DMS114 treated with DMSO at 0.1 percent for 48 hours (cell line): ENCODE measurements around the gene HAPSTR1.

ENCODE experiments used
- DNase-seq: peaks from one replicate; lab custom pipeline; 2025; ENCODE audit not compliant: unreplicated experiment; lab: John Stamatoyannopoulos, UW

HAPSTR1 gene

GRCh38 chr16:9119795-9120194, 28.4 kb downstream of the HAPSTR1 start:
- no peak for DNase-seq

- DNase-seq, result no peak
Observed at GRCh38 chr16:9122342-9122741, 30.9 kb downstream of the HAPSTR1 start.

DNA sequence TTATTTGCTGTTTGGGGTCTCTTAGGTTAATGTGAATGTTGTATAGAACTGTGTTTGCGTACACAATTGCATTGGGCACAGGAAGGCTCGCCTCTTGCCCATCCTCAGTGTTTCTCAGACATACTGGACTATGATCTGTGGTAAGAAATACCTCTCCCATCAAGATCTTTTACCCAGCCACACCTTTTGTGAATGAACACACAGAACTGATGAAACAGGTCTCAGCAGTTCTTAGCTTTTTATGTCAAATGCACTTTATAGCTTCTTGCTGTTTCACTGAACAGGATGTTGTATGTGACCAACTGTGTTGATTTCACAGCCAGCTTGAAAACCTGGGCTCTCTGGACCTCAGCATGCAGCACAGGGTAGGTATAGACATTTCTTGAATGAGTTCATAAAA, 31.5 kb downstream of the HAPSTR1 start:
- DNase-seq, result no peak

- DNase-seq, result no peak
Observed at GRCh38 chr16:9123401-9123800, 32.0 kb downstream of the HAPSTR1 start.

DNA sequence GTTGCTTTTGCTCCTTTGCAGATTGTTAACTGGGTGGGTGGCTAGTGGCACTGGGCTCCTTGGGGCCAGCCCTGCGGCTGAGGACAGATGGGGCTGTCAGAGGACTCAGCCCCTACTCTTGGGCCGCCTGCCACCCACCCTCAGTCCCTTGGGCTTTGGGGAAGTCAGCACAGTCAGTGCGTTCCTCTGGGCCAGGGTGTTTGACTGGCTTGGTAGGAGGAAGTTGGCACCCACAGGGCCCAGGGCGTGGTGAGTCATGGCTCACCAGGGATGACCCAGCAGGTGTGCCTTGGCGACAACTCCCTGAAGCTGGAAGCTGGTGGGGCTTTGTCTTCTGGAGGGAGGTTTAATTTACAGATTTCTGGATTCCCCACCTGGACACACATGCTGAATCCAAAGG, 32.4 kb downstream of the HAPSTR1 start:
- no peak for DNase-seq

- no peak for DNase-seq
Observed at GRCh38 chr16:9124444-9124843, 33.0 kb downstream of the HAPSTR1 start.

DNA sequence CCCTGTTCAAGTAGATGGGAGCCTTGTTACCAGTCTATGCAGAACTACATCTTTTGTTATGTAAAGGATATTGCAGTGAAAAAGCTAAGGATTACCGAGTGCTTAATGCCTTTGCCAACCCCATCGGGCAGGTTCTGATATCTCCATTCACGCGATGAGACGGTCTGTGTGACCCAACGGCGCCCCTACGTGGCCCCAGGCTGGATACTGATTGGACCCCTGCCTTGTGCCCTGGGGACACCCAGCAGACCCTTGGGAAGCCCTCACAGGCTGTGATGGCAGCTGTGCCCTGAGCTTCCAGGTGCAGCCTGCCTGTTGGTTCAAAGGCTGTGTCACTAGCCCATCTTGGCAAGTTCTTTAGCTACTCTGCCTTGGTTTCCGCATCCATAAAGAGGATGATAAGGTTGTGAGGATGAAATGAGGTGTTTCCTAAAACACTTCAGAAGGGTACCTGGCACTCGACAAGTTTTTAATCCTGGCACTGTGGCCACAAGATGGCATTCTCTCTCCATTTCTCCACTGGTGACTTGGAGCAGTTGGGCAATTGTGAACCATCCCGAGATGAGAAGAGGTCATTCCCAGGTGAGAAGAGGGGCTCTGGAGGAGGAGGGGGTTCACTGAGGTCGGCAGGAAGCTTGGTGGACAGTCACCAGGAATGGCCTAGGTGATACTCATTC, 33.6 kb downstream of the HAPSTR1 start:
- DNase-seq, result no peak

DNA sequence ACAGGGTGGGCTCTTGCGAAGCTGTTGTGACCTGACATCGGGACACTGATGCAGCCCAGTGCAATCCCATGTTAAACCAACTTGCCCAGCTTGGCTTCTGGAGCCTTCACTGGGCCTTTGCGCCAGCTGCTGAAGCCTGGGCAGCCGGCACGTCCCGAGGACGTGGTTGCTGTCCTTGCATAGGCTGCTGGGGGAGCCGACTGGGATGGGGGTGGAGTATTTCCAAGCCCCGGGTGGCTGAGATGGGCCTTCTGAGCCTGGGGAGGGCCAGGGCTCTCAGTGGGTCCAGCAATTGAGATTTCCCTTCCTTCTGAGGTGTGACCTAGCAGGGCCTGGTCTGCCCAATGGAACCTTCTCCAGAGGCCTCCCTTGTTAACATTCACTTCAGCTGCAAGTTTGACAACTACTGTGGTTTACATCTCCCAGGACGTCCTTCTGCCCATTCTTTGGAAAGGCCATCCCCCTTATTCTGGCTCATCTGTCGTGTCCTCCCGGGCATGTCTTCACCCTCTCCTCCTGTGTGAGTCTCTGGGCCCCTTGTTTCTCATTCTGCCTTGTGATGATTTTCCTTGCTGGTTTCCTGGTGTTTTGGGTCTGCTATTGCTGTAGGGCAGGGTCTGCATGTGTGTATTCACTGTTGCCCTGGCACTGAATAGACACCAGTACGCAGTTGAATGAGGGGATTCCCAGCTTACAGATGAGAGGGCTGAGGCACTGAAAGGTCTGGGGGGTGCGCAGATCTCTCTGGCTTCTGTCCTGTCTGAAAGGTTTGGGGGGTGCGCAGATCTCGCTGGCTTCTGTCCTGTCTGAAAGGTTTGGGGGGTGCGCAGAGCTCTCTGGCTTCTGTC, 34.4 kb downstream of the HAPSTR1 start:
- DNase-seq, result no peak

DNA sequence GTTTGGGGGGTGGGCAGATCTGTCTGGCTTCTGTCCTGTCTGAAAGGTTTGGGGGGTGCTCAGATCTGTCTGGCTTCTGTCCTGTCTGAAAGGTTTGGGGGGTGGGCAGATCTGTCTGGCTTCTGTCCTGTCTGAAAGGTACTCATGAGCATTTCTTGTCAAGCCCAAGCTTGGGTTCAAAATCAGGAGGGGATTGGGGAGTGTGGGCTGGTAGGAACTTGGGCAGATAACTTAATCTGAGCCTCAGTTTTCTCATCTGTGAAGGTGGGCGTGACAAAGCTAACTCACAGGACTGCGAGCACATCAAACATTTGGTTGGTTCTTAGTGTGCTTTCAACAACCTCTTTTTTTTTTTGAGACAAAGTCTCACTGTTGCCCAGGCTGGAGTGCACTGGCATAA, 35.2 kb downstream of the HAPSTR1 start:
- no peak for DNase-seq

- DNase-seq, result no peak
Observed at GRCh38 chr16:9128346-9129342, 37.2 kb downstream of the HAPSTR1 start.

DNA sequence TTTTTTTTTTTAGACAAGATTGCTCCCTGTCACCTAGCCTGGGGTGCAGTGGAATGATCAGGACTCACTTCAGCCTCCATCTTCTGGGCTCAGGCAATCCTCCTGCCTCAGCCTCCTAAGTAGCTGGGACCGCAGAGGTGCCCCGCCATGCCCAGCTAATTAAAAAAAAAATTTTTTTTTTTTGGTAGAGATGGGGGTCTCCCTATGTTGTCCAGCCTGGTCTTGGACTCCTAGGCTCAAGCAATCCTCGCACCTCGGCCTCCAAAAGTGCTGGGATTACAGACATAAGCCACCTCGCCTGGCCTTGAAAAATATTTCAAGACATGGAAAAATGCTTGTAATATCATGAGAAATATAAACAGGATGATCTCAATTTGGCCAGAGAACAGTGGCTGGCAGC, 42.9 kb downstream of the HAPSTR1 start:
- no peak for DNase-seq

- DNase-seq, result peak; percentile 16
Observed at GRCh38 chr16:9134739-9135138, 43.3 kb downstream of the HAPSTR1 start.

DNA sequence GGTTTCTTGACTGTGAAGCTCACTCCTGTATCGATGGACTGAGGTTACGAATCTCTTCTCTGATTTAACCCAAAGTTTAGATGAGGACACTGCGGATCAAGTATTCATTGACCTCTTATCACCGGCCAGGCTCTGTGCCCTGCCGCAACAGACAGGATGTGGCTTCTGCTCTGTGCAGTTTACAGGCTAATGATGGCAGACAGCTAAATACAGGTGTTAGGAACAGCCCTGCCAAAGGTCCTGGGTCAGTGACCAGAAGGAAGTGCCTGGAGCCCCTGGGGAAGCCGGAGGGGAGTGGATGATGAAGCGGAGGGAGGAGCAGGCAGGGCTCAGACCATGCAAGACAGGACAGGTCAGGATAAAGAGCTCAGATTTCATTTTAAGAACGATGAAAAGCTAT, 44.4 kb downstream of the HAPSTR1 start:
- DNase-seq, result no peak

DNA sequence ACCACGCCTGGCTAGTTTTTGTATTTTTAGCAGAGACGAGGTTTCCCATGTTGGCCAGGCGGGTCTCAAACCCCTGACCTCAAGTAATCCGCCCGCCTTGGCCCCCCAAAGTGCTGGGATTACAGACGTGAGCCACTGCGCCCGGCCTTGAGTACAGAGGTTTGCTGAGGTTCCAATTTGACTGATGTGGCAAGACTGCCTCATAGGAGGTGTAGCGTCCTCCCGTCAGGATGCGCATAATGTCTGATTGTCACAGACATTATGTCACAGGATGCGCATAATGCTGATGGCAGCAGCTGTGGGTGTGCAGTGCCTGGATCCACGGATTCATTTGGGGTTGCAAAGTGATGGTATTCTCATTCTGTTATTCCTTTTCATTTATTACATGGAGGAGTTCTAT, 45.2 kb downstream of the HAPSTR1 start:
- DNase-seq, result no peak

- DNase-seq, result no peak
Observed at GRCh38 chr16:9138021-9138680, 46.7 kb downstream of the HAPSTR1 start.

GRCh38 chr16:9138731-9139501, 47.5 kb downstream of the HAPSTR1 start:
- peak; percentile 23 for DNase-seq

- peak; percentile 46 for DNase-seq
Observed at GRCh38 chr16:9139965-9140364, 48.5 kb downstream of the HAPSTR1 start.
